ENCODE measurements around the gene KLF7.

Gene KLF7

DNA sequence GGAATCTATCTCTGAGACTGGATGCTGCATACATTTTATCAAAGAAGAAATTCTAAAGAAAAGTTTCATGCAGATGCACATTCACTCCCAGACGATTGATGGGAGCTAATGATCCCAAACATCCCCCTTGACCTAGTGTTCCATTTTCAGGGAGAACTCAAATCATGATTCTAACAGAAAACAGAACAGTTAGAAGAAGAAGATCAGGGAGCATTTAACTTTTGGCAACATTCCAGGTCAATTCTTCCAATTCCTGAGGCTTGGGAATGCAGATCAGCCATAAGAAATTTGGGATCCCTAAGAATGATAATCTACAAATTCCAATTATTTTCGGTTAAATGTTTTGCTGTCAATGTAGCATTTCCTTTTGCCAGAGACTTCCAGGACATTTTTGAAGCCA is 129.9 kb downstream of the KLF7 start:
- TF ChIP-seq, protein P1, sequence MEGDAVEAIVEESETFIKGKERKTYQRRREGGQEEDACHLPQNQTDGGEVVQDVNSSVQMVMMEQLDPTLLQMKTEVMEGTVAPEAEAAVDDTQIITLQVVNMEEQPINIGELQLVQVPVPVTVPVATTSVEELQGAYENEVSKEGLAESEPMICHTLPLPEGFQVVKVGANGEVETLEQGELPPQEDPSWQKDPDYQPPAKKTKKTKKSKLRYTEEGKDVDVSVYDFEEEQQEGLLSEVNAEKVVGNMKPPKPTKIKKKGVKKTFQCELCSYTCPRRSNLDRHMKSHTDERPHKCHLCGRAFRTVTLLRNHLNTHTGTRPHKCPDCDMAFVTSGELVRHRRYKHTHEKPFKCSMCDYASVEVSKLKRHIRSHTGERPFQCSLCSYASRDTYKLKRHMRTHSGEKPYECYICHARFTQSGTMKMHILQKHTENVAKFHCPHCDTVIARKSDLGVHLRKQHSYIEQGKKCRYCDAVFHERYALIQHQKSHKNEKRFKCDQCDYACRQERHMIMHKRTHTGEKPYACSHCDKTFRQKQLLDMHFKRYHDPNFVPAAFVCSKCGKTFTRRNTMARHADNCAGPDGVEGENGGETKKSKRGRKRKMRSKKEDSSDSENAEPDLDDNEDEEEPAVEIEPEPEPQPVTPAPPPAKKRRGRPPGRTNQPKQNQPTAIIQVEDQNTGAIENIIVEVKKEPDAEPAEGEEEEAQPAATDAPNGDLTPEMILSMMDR (conservative IDR thresholded peaks at IDR 0.05), result no peak
- H3K27ac ChIP-seq, result no peak overlapping the region

DNA sequence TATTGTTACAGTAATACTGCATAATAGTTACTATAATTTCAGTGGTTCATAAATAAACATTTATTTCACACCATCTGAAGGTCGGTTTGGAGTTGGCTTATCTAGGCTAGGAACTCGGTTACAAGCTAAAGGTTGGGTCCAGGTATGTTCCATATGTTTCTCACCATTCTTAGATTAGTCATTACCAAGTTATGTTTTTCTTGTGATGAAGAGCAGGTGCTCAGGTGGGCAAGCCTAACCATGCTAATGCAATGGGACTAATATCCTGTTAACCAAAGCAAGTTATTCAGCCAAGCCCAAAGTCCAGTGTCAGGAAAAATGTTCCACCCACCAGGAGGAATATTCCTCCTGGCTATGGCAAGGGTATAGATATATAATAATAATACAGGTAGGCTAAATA is 133.3 kb downstream of the KLF7 start:
- no peak overlapping the region for H3K27ac ChIP-seq
- TF ChIP-seq, protein P1 (conservative IDR thresholded peaks at IDR 0.05), result no peak

All from VCaP (cell line).